Transverse colon (tissue), 4 donors: ENCODE measurements around the gene SLC11A1.

ENCODE experiments used
- EP300 ChIP-seq: sonication (generic); formaldehyde crosslinking; IDR thresholded peaks from one replicate; pipeline ENCODE4 v1.6.1; 2017; ENCODE audit warnings: antibody characterized with exemption, low read depth
- POLR2A ChIP-seq: fragments of 450-650 bp; IDR thresholded peaks from one replicate; pipeline ENCODE4 v1.6.1; 2016; ENCODE audit warnings: antibody characterized with exemption, mild to moderate bottlenecking, moderate library complexity
- POLR2AphosphoS5 ChIP-seq, 3 donors: sonication (generic); formaldehyde crosslinking; IDR thresholded peaks; one replicate each; pipeline ENCODE4 v1.6.1; 2016; ENCODE audit warnings: antibody characterized with exemption in 3 of 3
- TF ChIP-seq, protein P1 (sequence below), 5 experiments: fragments of 200-600 bp in 3 of 5; fragments of 450-650 bp in 2 of 5; sonication (generic) in 3 of 5; IDR thresholded peaks; 1 replicate in 2 of 5; 2 replicates in 3 of 5; pipeline ENCODE4 v1.5.1; 2016 to 2017; ENCODE audit warnings: antibody characterized with exemption in 5 of 5, inconsistent platforms in 3 of 5, mild to moderate bottlenecking in 2 of 5, moderate library complexity in 1 of 5

DNA sequence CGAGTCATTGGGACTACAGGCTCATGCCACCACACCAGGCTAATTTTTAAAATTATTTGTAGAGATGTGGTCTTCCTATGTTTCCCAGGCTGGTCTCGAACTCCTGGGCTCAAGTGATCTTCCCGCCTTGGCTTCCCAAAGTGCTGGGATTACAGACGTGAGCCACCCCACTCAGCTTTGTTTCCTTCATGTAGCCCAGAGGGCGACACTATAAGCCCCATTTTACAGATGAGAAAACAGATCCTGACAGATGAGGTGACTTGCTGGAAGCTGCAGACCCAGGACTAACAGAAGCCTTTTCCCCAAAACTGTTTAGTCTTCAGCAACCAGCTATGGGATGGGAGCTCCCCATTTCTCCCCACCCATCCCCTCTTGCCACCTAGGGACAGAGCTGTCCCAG is 10.4 kb downstream of the SLC11A1 start:
- TF ChIP-seq, protein P1, sequence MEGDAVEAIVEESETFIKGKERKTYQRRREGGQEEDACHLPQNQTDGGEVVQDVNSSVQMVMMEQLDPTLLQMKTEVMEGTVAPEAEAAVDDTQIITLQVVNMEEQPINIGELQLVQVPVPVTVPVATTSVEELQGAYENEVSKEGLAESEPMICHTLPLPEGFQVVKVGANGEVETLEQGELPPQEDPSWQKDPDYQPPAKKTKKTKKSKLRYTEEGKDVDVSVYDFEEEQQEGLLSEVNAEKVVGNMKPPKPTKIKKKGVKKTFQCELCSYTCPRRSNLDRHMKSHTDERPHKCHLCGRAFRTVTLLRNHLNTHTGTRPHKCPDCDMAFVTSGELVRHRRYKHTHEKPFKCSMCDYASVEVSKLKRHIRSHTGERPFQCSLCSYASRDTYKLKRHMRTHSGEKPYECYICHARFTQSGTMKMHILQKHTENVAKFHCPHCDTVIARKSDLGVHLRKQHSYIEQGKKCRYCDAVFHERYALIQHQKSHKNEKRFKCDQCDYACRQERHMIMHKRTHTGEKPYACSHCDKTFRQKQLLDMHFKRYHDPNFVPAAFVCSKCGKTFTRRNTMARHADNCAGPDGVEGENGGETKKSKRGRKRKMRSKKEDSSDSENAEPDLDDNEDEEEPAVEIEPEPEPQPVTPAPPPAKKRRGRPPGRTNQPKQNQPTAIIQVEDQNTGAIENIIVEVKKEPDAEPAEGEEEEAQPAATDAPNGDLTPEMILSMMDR (IDR thresholded peaks at IDR 0.05): no peak
- TF ChIP-seq EP300: no peak
- TF ChIP-seq POLR2A: no peak
- no peak for TF ChIP-seq POLR2AphosphoS5 (IDR thresholded peaks at IDR 0.05)
